ENCODE measurements around the gene TFEB. TPM values are rescaled to one million over a fixed set of nuclear protein-coding genes. Genes with fewer than 3 reads are reported as not detected.

Gene TFEB
- total RNA-seq, 1 experiment from 2014 or later = 16.2 TPM

DNA sequence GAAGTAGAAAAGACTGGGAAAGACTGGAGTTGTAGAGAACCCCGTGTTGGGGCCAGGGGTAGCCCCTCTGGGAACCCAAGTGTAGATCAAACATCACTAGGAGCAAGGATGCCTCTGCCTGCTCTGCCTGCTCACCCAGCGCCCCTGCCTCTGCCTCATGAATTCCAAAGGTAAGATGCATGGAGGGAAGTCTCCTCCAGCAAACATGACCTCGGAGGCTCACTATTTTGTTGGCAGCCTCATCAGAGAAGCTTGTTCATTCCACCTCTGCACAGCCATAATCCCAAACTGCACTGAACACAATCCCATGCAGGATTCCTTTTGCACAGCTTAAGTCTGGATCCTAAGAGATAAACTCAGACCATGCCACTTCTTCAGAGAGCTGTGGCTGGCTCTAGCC is 39.4 kb upstream of the TFEB start:
- peaks cover 7% of the 10 kb centered on the region for H3K4me1 Mint-ChIP-seq (ENCODE audit: insufficient read depth, unreplicated experiment)
- H3K4me3 Mint-ChIP-seq (ENCODE audit: unreplicated experiment) = no peak overlapping the region
- no peaks in the 10 kb centered on the region for H3K27me3 Mint-ChIP-seq (ENCODE audit: insufficient read depth, unreplicated experiment)
- intact Hi-C loops (cut with micrococcal nuclease) = loop anchor here (5.0 kb wide), 1 partner anchor 93 kb away; no protein-coding TSS in a partner anchor
- no peak for DNase-seq (ENCODE audit: unreplicated experiment)
- TF ChIP-seq, protein P1, sequence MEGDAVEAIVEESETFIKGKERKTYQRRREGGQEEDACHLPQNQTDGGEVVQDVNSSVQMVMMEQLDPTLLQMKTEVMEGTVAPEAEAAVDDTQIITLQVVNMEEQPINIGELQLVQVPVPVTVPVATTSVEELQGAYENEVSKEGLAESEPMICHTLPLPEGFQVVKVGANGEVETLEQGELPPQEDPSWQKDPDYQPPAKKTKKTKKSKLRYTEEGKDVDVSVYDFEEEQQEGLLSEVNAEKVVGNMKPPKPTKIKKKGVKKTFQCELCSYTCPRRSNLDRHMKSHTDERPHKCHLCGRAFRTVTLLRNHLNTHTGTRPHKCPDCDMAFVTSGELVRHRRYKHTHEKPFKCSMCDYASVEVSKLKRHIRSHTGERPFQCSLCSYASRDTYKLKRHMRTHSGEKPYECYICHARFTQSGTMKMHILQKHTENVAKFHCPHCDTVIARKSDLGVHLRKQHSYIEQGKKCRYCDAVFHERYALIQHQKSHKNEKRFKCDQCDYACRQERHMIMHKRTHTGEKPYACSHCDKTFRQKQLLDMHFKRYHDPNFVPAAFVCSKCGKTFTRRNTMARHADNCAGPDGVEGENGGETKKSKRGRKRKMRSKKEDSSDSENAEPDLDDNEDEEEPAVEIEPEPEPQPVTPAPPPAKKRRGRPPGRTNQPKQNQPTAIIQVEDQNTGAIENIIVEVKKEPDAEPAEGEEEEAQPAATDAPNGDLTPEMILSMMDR (IDR thresholded peaks at IDR 0.05; ENCODE audit: unreplicated experiment) = no peak
- BruUV-seq (replicated peaks) = no TSS peak
- no peak overlapping the region for H3K27ac Mint-ChIP-seq (ENCODE audit: low read depth, unreplicated experiment)
- POLR2A ChIA-PET = interaction anchor here (0.7 kb wide), 1 partner anchor 447 kb away, joined by 3 read pairs; no protein-coding TSS in a partner anchor
- no peaks in the 10 kb centered on the region for H3K9me3 Mint-ChIP-seq (ENCODE audit: unreplicated experiment)
- CTCF ChIA-PET = interaction anchor here (0.6 to 5.9 kb wide), 13 partner anchors 11 to 1782 kb away, joined by 3 to 48 read pairs (median 8); partner anchors contain the start of genes TFEB and TOMM6
- peaks cover 37% of the 10 kb centered on the region for H3K36me3 Mint-ChIP-seq (ENCODE audit: insufficient read depth, unreplicated experiment)

- Mint-ChIP-seq H3K36me3 (ENCODE audit: insufficient read depth, unreplicated experiment) (peaks cover 25% of the 10 kb centered on the region), H3K27ac (ENCODE audit: low read depth, unreplicated experiment) (no peak overlapping the region), H3K4me1 (ENCODE audit: insufficient read depth, unreplicated experiment) (peaks cover 8% of the 10 kb centered on the region), H3K27me3 (ENCODE audit: insufficient read depth, unreplicated experiment) (no peaks in the 10 kb centered on the region), H3K9me3 (ENCODE audit: unreplicated experiment) (no peaks in the 10 kb centered on the region), H3K4me3 (ENCODE audit: unreplicated experiment) (no peak overlapping the region)
- intact Hi-C loops (cut with micrococcal nuclease) = no loop called here
- no peak for DNase-seq (ENCODE audit: unreplicated experiment)
- TF ChIP-seq, protein P1 (IDR thresholded peaks at IDR 0.05; ENCODE audit: unreplicated experiment) = no peak
- POLR2A ChIA-PET = no interaction called here
- no TSS peak for BruUV-seq (replicated peaks)
- CTCF ChIA-PET = interaction anchor here (0.5 kb wide), 1 partner anchor 168 kb away, joined by 5 read pairs; no protein-coding TSS in a partner anchor
These were observed 35.9 kb upstream of the TFEB start for GRCh38 chr6:41771058-41771983.

- no peak for DNase-seq (ENCODE audit: unreplicated experiment)
- CTCF ChIA-PET = interaction anchor here (0.5 kb wide), 1 partner anchor 167 kb away, joined by 5 read pairs; no protein-coding TSS in a partner anchor
- intact Hi-C loops (cut with micrococcal nuclease) = no loop called here
- peaks cover 24% of the 10 kb centered on the region for H3K36me3 Mint-ChIP-seq (ENCODE audit: insufficient read depth, unreplicated experiment)
- TF ChIP-seq, protein P1 (IDR thresholded peaks at IDR 0.05; ENCODE audit: unreplicated experiment) = no peak
- BruUV-seq (replicated peaks) = no TSS peak
- H3K4me1 Mint-ChIP-seq (ENCODE audit: insufficient read depth, unreplicated experiment) = peaks cover 13% of the 10 kb centered on the region
- no peak overlapping the region for H3K4me3 Mint-ChIP-seq (ENCODE audit: unreplicated experiment)
- POLR2A ChIA-PET = interaction anchor here (1.2 kb wide), 1 partner anchor 17 kb away, joined by 4 read pairs; the partner anchor contains the start of gene TOMM6
- H3K27ac Mint-ChIP-seq (ENCODE audit: low read depth, unreplicated experiment) = no peak overlapping the region
- no peaks in the 10 kb centered on the region for H3K27me3 Mint-ChIP-seq (ENCODE audit: insufficient read depth, unreplicated experiment)
- H3K9me3 Mint-ChIP-seq (ENCODE audit: unreplicated experiment) = no peaks in the 10 kb centered on the region
These were observed 35.1 kb upstream of the TFEB start for GRCh38 chr6:41770381-41771057.

- CTCF ChIA-PET = interaction anchor here (0.6 to 1.3 kb wide), 5 partner anchors 18 to 167 kb away, joined by 3 to 5 read pairs (median 4); partner anchors contain the start of gene TOMM6
- BruUV-seq (replicated peaks) = no TSS peak
These were observed 34.0 kb upstream of the TFEB start for GRCh38 chr6:41769376-41769775.

More at GRCh38 chr6:41769376-41769775, 34.0 kb upstream of the TFEB start:
- POLR2A ChIA-PET = interaction anchor here (1.2 to 1.4 kb wide), 2 partner anchors 18 to 46 kb away, joined by 4 to 5 read pairs; partner anchors contain the start of gene TOMM6
- H3K27ac Mint-ChIP-seq (ENCODE audit: low read depth, unreplicated experiment) = no peak overlapping the region
- H3K27me3 Mint-ChIP-seq (ENCODE audit: insufficient read depth, unreplicated experiment) = no peaks in the 10 kb centered on the region
- H3K36me3 Mint-ChIP-seq (ENCODE audit: insufficient read depth, unreplicated experiment) = peaks cover 21% of the 10 kb centered on the region
- peaks cover 13% of the 10 kb centered on the region for H3K4me1 Mint-ChIP-seq (ENCODE audit: insufficient read depth, unreplicated experiment)
- H3K4me3 Mint-ChIP-seq (ENCODE audit: unreplicated experiment) = no peak overlapping the region
- H3K9me3 Mint-ChIP-seq (ENCODE audit: unreplicated experiment) = no peaks in the 10 kb centered on the region
- TF ChIP-seq, protein P1 (IDR thresholded peaks at IDR 0.05; ENCODE audit: unreplicated experiment) = no peak
- intact Hi-C loops (cut with micrococcal nuclease) = no loop called here
- no peak for DNase-seq (ENCODE audit: unreplicated experiment)
